Prostate gland (tissue), 2 donors: Measurements from ENCODE around the gene CLDN5. TPM values are rescaled to one million over a fixed set of nuclear protein-coding genes. Genes with fewer than 3 reads are reported as not detected.
"Not testable (repeated sequence)": the region's sequence is repeated elsewhere in the genome, so short reads cannot be mapped to it uniquely, and the experiment has no call there.

Source experiments
- DNase-seq: peaks from one replicate; pipeline ENCODE4 v3.0.0-alpha.2; 2019; ENCODE audit warnings: low spot score
- H3K27ac ChIP-seq, 2 donors: fragments of 200-600 bp; sonication (generic); 2 replicates each; pipeline ENCODE4 v1.5.1; 2017 to 2019
- H3K27me3 ChIP-seq: fragments of 200-600 bp; sonication (generic); replicated peaks from 2 replicates; pipeline ENCODE4 v1.5.1; 2019; ENCODE audit not compliant: insufficient read depth
- H3K36me3 ChIP-seq, 2 donors: fragments of 200-600 bp; sonication (generic); 1 replicate in 1 of 2; 2 replicates in 1 of 2; pipeline versions ENCODE4 v1.5.1 to v1.8.1; 2017 to 2019
- H3K4me1 ChIP-seq: fragments of 200-600 bp; sonication (generic); replicated peaks from 2 replicates; pipeline ENCODE4 v1.5.1; 2019
- H3K4me3 ChIP-seq, 2 donors: fragments of 200-600 bp; sonication (generic); 2 replicates each; pipeline ENCODE4 v1.5.1; 2017 to 2019
- H3K9me3 ChIP-seq: fragments of 200-600 bp; sonication (generic); 2 replicates; pipeline ENCODE4 v1.5.1; 2017
- CTCF ChIP-seq, 4 experiments: fragments of 200-600 bp in 2 of 4; fragments of 450-650 bp in 2 of 4; sonication (generic) in 2 of 4; IDR thresholded peaks; 1 replicate in 3 of 4; 2 replicates in 1 of 4; pipeline ENCODE4 v1.5.1; 2016 to 2019; ENCODE audit warnings: antibody characterized with exemption in 4 of 4, mild to moderate bottlenecking in 2 of 4, moderate library complexity in 2 of 4
- POLR2A ChIP-seq: fragments of 450-650 bp; IDR thresholded peaks from one replicate; pipeline ENCODE4 v1.6.1; 2016; ENCODE audit warnings: antibody characterized with exemption, mild to moderate bottlenecking
- POLR2AphosphoS5 ChIP-seq: sonication (generic); formaldehyde crosslinking; IDR thresholded peaks from one replicate; pipeline ENCODE4 v1.6.1; 2017; ENCODE audit warnings: antibody characterized with exemption
- WGBS: methylation state at CpG from one replicate; pipeline ENCODE4 v1.1.5; 2018; 5-methylcytosine and 5-hydroxymethylcytosine counted together
- intact Hi-C: fragments of 100-400 bp; cut with DNase I; formaldehyde crosslinking; loops from one replicate; pipeline ENCODE4 v1.14.2; 2022
- total RNA-seq, 2 donors: library from RNA; depleted of rRNA; stranded (reverse); fragments of >200 nt; gene quantifications; one replicate each; pipeline ENCODE4 v1.1.0, GENCODE V29; 2016

CLDN5 gene
- total RNA-seq, 2 donors from 2014 or later: 31.9 to 46.9 TPM

GRCh38 chr22:19533857-19534256 is 9.6 kb upstream of the CLDN5 start:
- no peaks in the 10 kb centered on the region for H3K9me3 ChIP-seq
- intact Hi-C loops: no loop called here
- no peaks in the 10 kb centered on the region for H3K27me3 ChIP-seq
- H3K4me1 ChIP-seq: no peaks in the 10 kb centered on the region
- no peak overlapping the region for H3K27ac ChIP-seq
- DNase-seq: no peak
- TF ChIP-seq CTCF (IDR thresholded peaks at IDR 0.05) (no peak), POLR2A (no peak)
- no peaks in the 10 kb centered on the region for H3K36me3 ChIP-seq
- no peak overlapping the region for H3K4me3 ChIP-seq

- Histone ChIP-seq H3K36me3 (no peaks in the 10 kb centered on the region), H3K4me3 (no peak overlapping the region), H3K4me1 (no peaks in the 10 kb centered on the region), H3K27ac (no peak overlapping the region), H3K9me3 (no peaks in the 10 kb centered on the region), H3K27me3 (no peaks in the 10 kb centered on the region)
- TF ChIP-seq POLR2A: no peak
- TF ChIP-seq POLR2AphosphoS5: no peak
- no peak for TF ChIP-seq CTCF (IDR thresholded peaks at IDR 0.05)
- whole genome bisulfite sequencing: 89% methylated on average over 8 of the region's 8 CpGs
- intact Hi-C loops: no loop called here
- no peak for DNase-seq
These were observed 8.9 kb upstream of the CLDN5 start for GRCh38 chr22:19533049-19533626.

GRCh38 chr22:19531327-19531726 is 7.1 kb upstream of the CLDN5 start:
- intact Hi-C loops, H3K4me1 ChIP-seq, H3K27ac ChIP-seq, H3K9me3 ChIP-seq, DNase-seq, H3K36me3 ChIP-seq, H3K27me3 ChIP-seq, H3K4me3 ChIP-seq: not testable (repeated sequence)
- 85% methylated on average over 6 of the region's 6 CpGs for WGBS

- 66% methylated on average over 3 of the region's 3 CpGs for WGBS
- Histone ChIP-seq H3K4me3 (no peak overlapping the region), H3K9me3 (no peaks in the 10 kb centered on the region), H3K36me3 (no peaks in the 10 kb centered on the region), H3K27ac (no peak overlapping the region), H3K4me1 (no peaks in the 10 kb centered on the region), H3K27me3 (no peaks in the 10 kb centered on the region)
- intact Hi-C loops: no loop called here
- no peak for DNase-seq
- TF ChIP-seq CTCF (IDR thresholded peaks at IDR 0.05) (no peak), POLR2A (no peak), POLR2AphosphoS5 (no peak)
These were observed 6.5 kb upstream of the CLDN5 start for GRCh38 chr22:19530751-19531150.

GRCh38 chr22:19529811-19530210 is 5.6 kb upstream of the CLDN5 start:
- Histone ChIP-seq H3K27ac (no peak overlapping the region), H3K4me1 (no peaks in the 10 kb centered on the region), H3K9me3 (no peaks in the 10 kb centered on the region), H3K36me3 (no peaks in the 10 kb centered on the region), H3K4me3 (no peak overlapping the region), H3K27me3 (no peaks in the 10 kb centered on the region)
- DNase-seq: no peak
- TF ChIP-seq CTCF (IDR thresholded peaks at IDR 0.05) (no peak), POLR2AphosphoS5 (no peak)
- 77% methylated on average over 4 of the region's 4 CpGs for WGBS
- intact Hi-C loops: no loop called here
